ENCODE results near the gene GNG4.
A peak's percentile ranks its signal among the peaks of the same experiment; 100 is the strongest.
"Not testable (repeated sequence)": the region's sequence is repeated elsewhere in the genome, so short reads cannot be mapped to it uniquely, and the experiment has no call there.

GNG4 gene

DNA sequence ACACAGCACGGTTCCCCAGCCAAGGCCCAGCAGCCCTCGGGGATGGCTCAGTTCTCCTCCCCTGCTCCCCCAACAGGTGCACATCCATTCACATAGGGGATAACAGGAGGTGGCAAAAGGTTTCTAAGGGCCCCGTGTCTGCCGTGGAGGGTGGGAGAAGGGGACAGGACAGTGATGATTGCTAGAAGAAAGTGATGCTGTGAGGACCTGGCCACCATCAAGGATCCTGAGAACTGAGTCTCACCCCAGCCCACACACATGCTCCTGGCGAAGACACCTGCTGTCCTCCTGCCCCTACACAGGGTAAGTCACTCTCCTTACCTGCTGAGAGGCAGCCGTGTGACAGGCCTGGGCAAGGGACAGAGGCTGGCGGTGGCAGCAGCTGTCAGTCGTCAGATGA lies 54.5 kb downstream of the GNG4 start:
- H3K18ac ChIP-seq (ENCODE audit: low read length), result no peak overlapping the region
- no peak overlapping the region for H3K9ac ChIP-seq (ENCODE audit: low read length)
- H2BK15ac ChIP-seq (replicated peaks; ENCODE audit: low read depth), result no peak overlapping the region
- no peak overlapping the region for H3K4me3 ChIP-seq (ENCODE audit: low read length)
- no peaks in the 10 kb centered on the region for H3K79me2 ChIP-seq (ENCODE audit: control insufficient read depth, insufficient read depth, low read length)
- no peak overlapping the region for H2AK5ac ChIP-seq (ENCODE audit: low read length)
- H3K27me3 ChIP-seq (ENCODE audit: insufficient read depth, low read length, poor library complexity), result no peaks in the 10 kb centered on the region
- H3K79me1 ChIP-seq (ENCODE audit: low read length), result no peaks in the 10 kb centered on the region
- no peak overlapping the region for H3K4ac ChIP-seq (ENCODE audit: low read depth, low read length)
- no CpG with 5 or more reads among the region's 8 CpGs for WGBS (ENCODE audit: extremely low coverage, insufficient coverage, low lambda C conversion rate)
- no peak overlapping the region for H4K5ac ChIP-seq (ENCODE audit: low read length)
- H3K36me3 ChIP-seq (ENCODE audit: control insufficient read depth, insufficient read depth, low read length), result no peaks in the 10 kb centered on the region
- H3K56ac ChIP-seq (ENCODE audit: low read length), result no peak overlapping the region
- no peak overlapping the region for H2BK120ac ChIP-seq (ENCODE audit: low read depth, low read length)
- no peak overlapping the region for H4K8ac ChIP-seq (ENCODE audit: low read depth, low read length)
- H2BK5ac ChIP-seq (ENCODE audit: low read length), result no peak overlapping the region
- H3K4me1 ChIP-seq (ENCODE audit: control insufficient read depth, low read depth, low read length), result no peaks in the 10 kb centered on the region
- no peak overlapping the region for H3K4me2 ChIP-seq (ENCODE audit: low read length)
- no peak for DNase-seq
- no peak overlapping the region for H3K23ac ChIP-seq (ENCODE audit: low read length)
- no peak overlapping the region for H3K27ac ChIP-seq (ENCODE audit: low read depth, low read length)

DNA sequence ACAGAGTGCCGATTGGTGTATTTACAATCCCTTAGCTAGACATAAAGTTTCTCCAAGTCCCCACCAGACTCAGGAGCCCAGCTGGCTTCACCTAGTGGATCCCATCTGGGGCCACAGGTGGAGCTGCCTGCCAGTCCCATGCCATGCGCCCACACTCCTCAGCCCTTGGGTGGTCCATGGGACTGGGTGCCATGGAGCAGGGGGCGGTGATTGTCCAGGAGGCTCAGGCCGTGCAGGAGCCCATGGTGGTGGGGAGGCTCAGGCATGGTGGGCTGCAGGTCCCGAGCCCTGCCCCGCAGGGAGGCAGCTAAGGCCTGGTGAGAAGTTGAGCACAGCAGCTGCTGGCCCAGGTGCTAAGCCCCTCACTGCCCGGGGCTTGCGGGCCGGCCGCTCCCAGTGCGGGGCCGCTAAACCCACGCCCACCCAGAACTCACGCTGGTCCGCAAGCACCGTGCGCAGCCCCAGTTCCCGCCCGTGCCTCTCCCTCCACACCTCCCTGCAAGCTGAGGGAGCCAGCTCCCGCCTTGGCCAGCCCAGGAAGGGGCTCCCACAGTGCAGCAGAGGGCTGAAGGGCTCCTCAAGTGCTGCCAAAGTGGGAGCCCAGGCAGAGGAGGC lies 55.2 kb downstream of the GNG4 start:
- not testable (repeated sequence) for H4K5ac ChIP-seq (ENCODE audit: low read length); H3K79me1 ChIP-seq (ENCODE audit: low read length); DNase-seq; H3K79me2 ChIP-seq (ENCODE audit: control insufficient read depth, insufficient read depth, low read length); H3K56ac ChIP-seq (ENCODE audit: low read length); H3K27ac ChIP-seq (ENCODE audit: low read depth, low read length); H2BK120ac ChIP-seq (ENCODE audit: low read depth, low read length); H3K18ac ChIP-seq (ENCODE audit: low read length); H2AK5ac ChIP-seq (ENCODE audit: low read length); H2BK15ac ChIP-seq (replicated peaks; ENCODE audit: low read depth); H3K4ac ChIP-seq (ENCODE audit: low read depth, low read length); H3K4me2 ChIP-seq (ENCODE audit: low read length); H3K9ac ChIP-seq (ENCODE audit: low read length); H3K27me3 ChIP-seq (ENCODE audit: insufficient read depth, low read length, poor library complexity); H3K23ac ChIP-seq (ENCODE audit: low read length); H2BK5ac ChIP-seq (ENCODE audit: low read length); H4K8ac ChIP-seq (ENCODE audit: low read depth, low read length); H3K4me1 ChIP-seq (ENCODE audit: control insufficient read depth, low read depth, low read length); H3K36me3 ChIP-seq (ENCODE audit: control insufficient read depth, insufficient read depth, low read length); H3K4me3 ChIP-seq (ENCODE audit: low read length)
- WGBS (ENCODE audit: extremely low coverage, insufficient coverage, low lambda C conversion rate), result no CpG with 5 or more reads among the region's 20 CpGs

DNA sequence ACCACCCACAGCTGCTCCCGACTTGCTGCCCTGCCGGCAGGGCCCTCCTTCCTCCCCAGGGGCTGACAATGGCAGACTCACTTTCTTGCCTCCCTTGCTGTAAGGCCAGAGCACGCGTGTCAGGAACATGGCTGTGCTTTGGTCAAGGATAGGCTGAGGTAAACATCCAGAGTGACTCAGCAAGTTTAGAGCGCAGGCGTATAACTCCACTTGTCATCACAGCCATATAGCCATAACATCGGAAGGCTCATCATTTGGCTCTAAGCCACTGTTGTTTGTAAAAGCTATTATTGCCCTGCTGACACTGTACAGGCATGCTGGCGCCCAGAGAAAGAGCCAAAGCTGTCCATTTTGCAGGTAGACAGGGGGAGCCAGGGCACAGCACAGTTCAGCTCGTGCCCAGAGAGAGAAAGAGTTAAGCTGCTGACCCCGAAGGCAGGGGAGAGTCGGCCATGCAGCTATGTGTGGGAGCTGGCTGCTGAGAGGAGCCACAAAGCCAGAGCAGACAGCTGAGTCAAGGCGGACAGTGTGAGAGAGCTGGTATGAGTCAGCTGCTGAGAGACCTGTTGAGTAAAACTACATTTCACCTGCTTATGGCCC lies 60.6 kb downstream of the GNG4 start:
- Histone ChIP-seq H3K4me3 (ENCODE audit: low read length) (no peak overlapping the region), H3K36me3 (ENCODE audit: control insufficient read depth, insufficient read depth, low read length) (no peaks in the 10 kb centered on the region), H3K4me2 (ENCODE audit: low read length) (no peak overlapping the region), H3K23ac (ENCODE audit: low read length) (no peak overlapping the region), H3K27ac (ENCODE audit: low read depth, low read length) (no peak overlapping the region), H3K18ac (ENCODE audit: low read length) (no peak overlapping the region), H3K27me3 (ENCODE audit: insufficient read depth, low read length, poor library complexity) (no peaks in the 10 kb centered on the region), H2AK5ac (ENCODE audit: low read length) (no peak overlapping the region), H3K56ac (ENCODE audit: low read length) (no peak overlapping the region), H2BK5ac (ENCODE audit: low read length) (no peak overlapping the region), H2BK120ac (ENCODE audit: low read depth, low read length) (no peak overlapping the region), H3K79me2 (ENCODE audit: control insufficient read depth, insufficient read depth, low read length) (no peaks in the 10 kb centered on the region), H3K4ac (ENCODE audit: low read depth, low read length) (no peak overlapping the region), H2BK15ac (replicated peaks; ENCODE audit: low read depth) (no peak overlapping the region), H3K4me1 (ENCODE audit: control insufficient read depth, low read depth, low read length) (no peaks in the 10 kb centered on the region), H3K9ac (ENCODE audit: low read length) (no peak overlapping the region), H3K79me1 (ENCODE audit: low read length) (no peaks in the 10 kb centered on the region), H4K8ac (ENCODE audit: low read depth, low read length) (no peak overlapping the region), H4K5ac (ENCODE audit: low read length) (no peak overlapping the region)
- no CpG with 5 or more reads among the region's 12 CpGs for WGBS (ENCODE audit: extremely low coverage, insufficient coverage, low lambda C conversion rate)
- DNase-seq, result peak; percentile 51

DNA sequence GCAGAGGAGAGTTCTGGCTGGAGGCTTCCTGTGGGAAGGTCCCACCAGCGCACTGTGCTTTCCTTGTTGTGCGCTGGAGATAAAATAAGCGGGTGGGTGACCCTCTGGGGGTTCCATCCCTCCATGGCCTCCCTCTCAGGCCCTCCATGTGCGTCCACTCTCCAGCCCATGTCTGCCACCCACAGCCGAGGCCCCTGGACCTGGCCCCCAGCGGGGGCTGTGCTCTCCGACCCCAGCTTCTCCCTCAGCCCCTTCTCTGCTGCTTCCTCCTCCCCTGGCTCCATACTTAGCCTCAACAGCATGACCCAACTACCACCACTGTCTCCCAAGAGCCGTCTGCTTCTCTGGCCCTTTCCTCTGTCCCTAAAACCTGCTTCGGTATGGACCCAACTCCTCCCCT lies 61.4 kb downstream of the GNG4 start:
- no peak overlapping the region for H3K27ac ChIP-seq (ENCODE audit: low read depth, low read length)

DNA sequence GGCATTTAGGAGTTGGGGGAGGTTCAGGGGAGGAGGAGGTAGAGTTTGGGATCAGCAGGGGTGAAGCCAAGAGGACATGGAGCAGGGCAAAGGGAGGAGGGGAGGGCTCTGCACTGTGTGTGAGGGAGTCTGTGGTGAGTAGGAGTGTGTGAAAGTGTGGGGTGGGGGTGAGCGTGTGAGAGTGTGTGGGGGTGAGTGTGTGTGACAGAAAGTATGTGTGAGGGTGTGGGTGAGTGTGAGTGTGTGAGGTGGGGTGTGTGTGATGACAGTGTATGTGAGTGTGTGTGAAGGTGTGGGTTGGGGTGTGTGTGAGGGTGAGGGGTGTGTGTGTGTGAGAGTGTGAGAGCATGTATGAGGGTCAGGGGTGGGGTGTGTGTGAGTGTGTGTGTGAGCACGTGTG lies 62.6 kb downstream of the GNG4 start:
- no peak for DNase-seq
- Histone ChIP-seq H2AK5ac (ENCODE audit: low read length) (no peak overlapping the region), H3K4me3 (ENCODE audit: low read length) (no peak overlapping the region), H3K23ac (ENCODE audit: low read length) (no peak overlapping the region), H2BK120ac (ENCODE audit: low read depth, low read length) (no peak overlapping the region), H4K8ac (ENCODE audit: low read depth, low read length) (no peak overlapping the region), H2BK5ac (ENCODE audit: low read length) (no peak overlapping the region), H3K36me3 (ENCODE audit: control insufficient read depth, insufficient read depth, low read length) (no peaks in the 10 kb centered on the region), H3K79me2 (ENCODE audit: control insufficient read depth, insufficient read depth, low read length) (no peaks in the 10 kb centered on the region), H3K4me1 (ENCODE audit: control insufficient read depth, low read depth, low read length) (no peaks in the 10 kb centered on the region), H3K9ac (ENCODE audit: low read length) (no peak overlapping the region), H4K5ac (ENCODE audit: low read length) (no peak overlapping the region), H3K27me3 (ENCODE audit: insufficient read depth, low read length, poor library complexity) (no peaks in the 10 kb centered on the region), H3K56ac (ENCODE audit: low read length) (no peak overlapping the region), H3K4ac (ENCODE audit: low read depth, low read length) (no peak overlapping the region), H3K79me1 (ENCODE audit: low read length) (no peaks in the 10 kb centered on the region), H3K18ac (ENCODE audit: low read length) (no peak overlapping the region), H3K27ac (ENCODE audit: low read depth, low read length) (no peak overlapping the region), H3K4me2 (ENCODE audit: low read length) (no peak overlapping the region), H2BK15ac (replicated peaks; ENCODE audit: low read depth) (no peak overlapping the region)
- WGBS (ENCODE audit: extremely low coverage, insufficient coverage, low lambda C conversion rate), result 100% methylated on average over 1 of the region's 2 CpGs

More for the DNA sequence above, 61.4 kb downstream of the GNG4 start:
- Histone ChIP-seq H3K23ac (ENCODE audit: low read length) (no peak overlapping the region), H3K79me2 (ENCODE audit: control insufficient read depth, insufficient read depth, low read length) (no peaks in the 10 kb centered on the region), H3K4me3 (ENCODE audit: low read length) (no peak overlapping the region), H3K4me2 (ENCODE audit: low read length) (no peak overlapping the region), H3K36me3 (ENCODE audit: control insufficient read depth, insufficient read depth, low read length) (no peaks in the 10 kb centered on the region), H3K27me3 (ENCODE audit: insufficient read depth, low read length, poor library complexity) (no peaks in the 10 kb centered on the region), H3K18ac (ENCODE audit: low read length) (no peak overlapping the region), H3K4me1 (ENCODE audit: control insufficient read depth, low read depth, low read length) (no peaks in the 10 kb centered on the region), H2AK5ac (ENCODE audit: low read length) (no peak overlapping the region), H3K56ac (ENCODE audit: low read length) (no peak overlapping the region), H2BK5ac (ENCODE audit: low read length) (no peak overlapping the region), H2BK120ac (ENCODE audit: low read depth, low read length) (no peak overlapping the region), H3K9ac (ENCODE audit: low read length) (no peak overlapping the region), H3K79me1 (ENCODE audit: low read length) (no peaks in the 10 kb centered on the region), H4K8ac (ENCODE audit: low read depth, low read length) (no peak overlapping the region), H2BK15ac (replicated peaks; ENCODE audit: low read depth) (no peak overlapping the region), H3K4ac (ENCODE audit: low read depth, low read length) (no peak overlapping the region), H4K5ac (ENCODE audit: low read length) (no peak overlapping the region)
- WGBS (ENCODE audit: extremely low coverage, insufficient coverage, low lambda C conversion rate), result no CpG with 5 or more reads among the region's 9 CpGs
- no peak for DNase-seq

DNA sequence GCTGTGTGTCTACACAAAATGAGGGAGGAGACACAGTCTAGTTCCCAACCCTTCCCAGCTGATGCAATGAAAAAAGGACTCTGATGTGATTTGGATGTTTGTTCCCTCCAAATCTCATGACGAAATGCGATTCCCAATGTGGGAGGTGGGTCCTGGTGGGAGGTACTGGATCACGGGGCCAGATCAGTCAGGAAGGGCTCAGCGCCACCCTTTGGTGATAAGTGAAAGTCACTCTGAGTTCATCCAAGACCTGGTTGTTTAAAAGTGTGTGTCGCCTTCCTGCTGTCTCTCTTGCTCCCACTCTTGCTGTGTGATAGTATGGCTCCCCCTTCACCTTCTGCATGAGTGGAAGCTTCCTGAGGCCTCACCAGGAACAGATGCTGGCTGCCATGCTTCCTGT lies 63.2 kb downstream of the GNG4 start:
- no peak overlapping the region for H3K56ac ChIP-seq (ENCODE audit: low read length)
- H3K79me1 ChIP-seq (ENCODE audit: low read length), result no peaks in the 10 kb centered on the region
- WGBS (ENCODE audit: extremely low coverage, insufficient coverage, low lambda C conversion rate), result no CpG with 5 or more reads among the region's 5 CpGs
- no peak overlapping the region for H2BK15ac ChIP-seq (replicated peaks; ENCODE audit: low read depth)
- H3K4me1 ChIP-seq (ENCODE audit: control insufficient read depth, low read depth, low read length), result no peaks in the 10 kb centered on the region
- H4K8ac ChIP-seq (ENCODE audit: low read depth, low read length), result no peak overlapping the region
- no peak overlapping the region for H3K4me3 ChIP-seq (ENCODE audit: low read length)
- H4K5ac ChIP-seq (ENCODE audit: low read length), result no peak overlapping the region
- H3K27ac ChIP-seq (ENCODE audit: low read depth, low read length), result no peak overlapping the region
- H3K23ac ChIP-seq (ENCODE audit: low read length), result no peak overlapping the region
- H3K36me3 ChIP-seq (ENCODE audit: control insufficient read depth, insufficient read depth, low read length), result no peaks in the 10 kb centered on the region
- H3K79me2 ChIP-seq (ENCODE audit: control insufficient read depth, insufficient read depth, low read length), result no peaks in the 10 kb centered on the region
- no peak overlapping the region for H3K18ac ChIP-seq (ENCODE audit: low read length)
- H3K9ac ChIP-seq (ENCODE audit: low read length), result no peak overlapping the region
- no peak overlapping the region for H3K4ac ChIP-seq (ENCODE audit: low read depth, low read length)
- H2BK120ac ChIP-seq (ENCODE audit: low read depth, low read length), result no peak overlapping the region
- DNase-seq, result peak; percentile 66
- H3K4me2 ChIP-seq (ENCODE audit: low read length), result no peak overlapping the region
- no peak overlapping the region for H2AK5ac ChIP-seq (ENCODE audit: low read length)
- H2BK5ac ChIP-seq (ENCODE audit: low read length), result no peak overlapping the region
- H3K27me3 ChIP-seq (ENCODE audit: insufficient read depth, low read length, poor library complexity), result no peaks in the 10 kb centered on the region
